ENCODE measurements around the gene FDX2. TPM values are rescaled to one million over a fixed set of nuclear protein-coding genes. Genes with fewer than 3 reads are reported as not detected.

FDX2 gene
- polyA plus RNA-seq, 3 donors = 15.4 to 19.3 (median 18.0) TPM

GRCh38 chr19:10333758-10334587 lies 18.2 kb upstream of the FDX2 start:
- no peak for DNase-seq (ENCODE audit: low read depth in 3 of 3, low spot score in 2 of 3)

GRCh38 chr19:10332965-10333757 lies 17.3 kb upstream of the FDX2 start, which contains the start of gene RAVER1:
Gene RAVER1 (minus strand): TSS chr19:10333529. CDS start chr19:10333507, 22 bp downstream.
- DNase-seq (ENCODE audit: low read depth in 3 of 3, low spot score in 2 of 3) = peak; percentile 85 to 94 (median 90)

GRCh38 chr19:10332158-10332964 lies 16.5 kb upstream of the FDX2 start:
- no peak for DNase-seq (ENCODE audit: low read depth in 3 of 3, low spot score in 2 of 3)

- DNase-seq (ENCODE audit: low read depth in 3 of 3, low spot score in 2 of 3) = no peak
These were observed 13.7 kb upstream of the FDX2 start for GRCh38 chr19:10329555-10329954.

- DNase-seq (ENCODE audit: low read depth in 3 of 3, low spot score in 2 of 3) = no peak
These were observed 13.0 kb upstream of the FDX2 start for GRCh38 chr19:10328558-10329429.

GRCh38 chr19:10327793-10328192 lies 12.0 kb upstream of the FDX2 start:
- no peak for DNase-seq (ENCODE audit: low read depth in 3 of 3, low spot score in 2 of 3)

GRCh38 chr19:10325732-10326131 lies 9.9 kb upstream of the FDX2 start:
- no peak for DNase-seq (ENCODE audit: low read depth in 3 of 3, low spot score in 2 of 3)

- DNase-seq (ENCODE audit: low read depth in 3 of 3, low spot score in 2 of 3) = no peak
These were observed 6.3 kb upstream of the FDX2 start for GRCh38 chr19:10321874-10322835.

- DNase-seq (ENCODE audit: low read depth in 3 of 3, low spot score in 2 of 3) = no peak
These were observed 5.6 kb upstream of the FDX2 start for GRCh38 chr19:10321417-10321797.

- DNase-seq (ENCODE audit: low read depth in 3 of 3, low spot score in 2 of 3) = no peak
These were observed 5.0 kb upstream of the FDX2 start for GRCh38 chr19:10320602-10321416.

- no peak for DNase-seq (ENCODE audit: low read depth in 3 of 3, low spot score in 2 of 3)
These were observed 3.2 kb upstream of the FDX2 start for GRCh38 chr19:10318807-10319682.

GRCh38 chr19:10317857-10318462 lies 2.1 kb upstream of the FDX2 start:
- no peak for DNase-seq (ENCODE audit: low read depth in 3 of 3, low spot score in 2 of 3)

GRCh38 chr19:10317045-10317856 lies 1.4 kb upstream of the FDX2 start:
- no peak for DNase-seq (ENCODE audit: low read depth in 3 of 3, low spot score in 2 of 3)

GRCh38 chr19:10316229-10317044 lies 622 bp upstream of the FDX2 start:
- no peak for DNase-seq (ENCODE audit: low read depth in 3 of 3, low spot score in 2 of 3)

GRCh38 chr19:10309423-10309822 lies 6.4 kb downstream of the FDX2 start, which contains the start of gene ZGLP1:
Gene ZGLP1 (minus strand): TSS chr19:10309815.
- no peak for DNase-seq (ENCODE audit: low read depth in 3 of 3, low spot score in 2 of 3)

All from right renal cortex interstitium (tissue), 3 donors.